ENCODE results near the gene PASK.

DNA sequence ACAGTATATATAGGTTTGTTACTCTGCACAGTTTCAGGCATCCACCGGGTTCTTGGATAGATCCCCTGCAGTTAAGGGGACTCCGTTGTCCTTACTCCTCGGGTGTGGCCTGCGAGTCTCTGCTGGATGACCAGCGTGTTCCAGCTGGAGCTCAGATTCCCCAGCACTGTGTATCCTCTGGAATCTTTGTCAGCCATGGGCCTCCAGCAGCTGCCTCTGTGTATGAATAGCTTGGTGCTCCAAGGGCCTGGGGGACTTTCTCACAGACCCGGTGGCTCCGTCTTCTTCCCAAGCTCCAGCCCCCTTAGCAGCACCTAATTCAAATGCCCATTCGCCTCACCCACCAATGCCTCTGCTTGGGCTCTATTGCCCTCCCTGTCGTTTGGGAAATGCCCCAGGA, 45.5 kb upstream of the PASK start:
- TF ChIP-seq, protein P1, sequence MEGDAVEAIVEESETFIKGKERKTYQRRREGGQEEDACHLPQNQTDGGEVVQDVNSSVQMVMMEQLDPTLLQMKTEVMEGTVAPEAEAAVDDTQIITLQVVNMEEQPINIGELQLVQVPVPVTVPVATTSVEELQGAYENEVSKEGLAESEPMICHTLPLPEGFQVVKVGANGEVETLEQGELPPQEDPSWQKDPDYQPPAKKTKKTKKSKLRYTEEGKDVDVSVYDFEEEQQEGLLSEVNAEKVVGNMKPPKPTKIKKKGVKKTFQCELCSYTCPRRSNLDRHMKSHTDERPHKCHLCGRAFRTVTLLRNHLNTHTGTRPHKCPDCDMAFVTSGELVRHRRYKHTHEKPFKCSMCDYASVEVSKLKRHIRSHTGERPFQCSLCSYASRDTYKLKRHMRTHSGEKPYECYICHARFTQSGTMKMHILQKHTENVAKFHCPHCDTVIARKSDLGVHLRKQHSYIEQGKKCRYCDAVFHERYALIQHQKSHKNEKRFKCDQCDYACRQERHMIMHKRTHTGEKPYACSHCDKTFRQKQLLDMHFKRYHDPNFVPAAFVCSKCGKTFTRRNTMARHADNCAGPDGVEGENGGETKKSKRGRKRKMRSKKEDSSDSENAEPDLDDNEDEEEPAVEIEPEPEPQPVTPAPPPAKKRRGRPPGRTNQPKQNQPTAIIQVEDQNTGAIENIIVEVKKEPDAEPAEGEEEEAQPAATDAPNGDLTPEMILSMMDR (IDR thresholded peaks at IDR 0.05), result no peak
- no peak for TF ChIP-seq POLR2A (IDR thresholded peaks at IDR 0.05)
- TF ChIP-seq EP300 (IDR thresholded peaks at IDR 0.05), result no peak
- TF ChIP-seq POLR2AphosphoS5 (IDR thresholded peaks at IDR 0.05), result no peak

Measured in sigmoid colon (tissue), 4 donors.